GM18868 (cell line): ENCODE data around the gene IL17RB.

Experiments used
- ATAC-seq: cut with Tn5 transposase; IDR thresholded peaks from one replicate; pipeline ENCODE4 v1.9.1; 2021; ENCODE audit warnings: mild to moderate bottlenecking, moderate library complexity; ENCODE audit not compliant: unreplicated experiment

Gene IL17RB

DNA sequence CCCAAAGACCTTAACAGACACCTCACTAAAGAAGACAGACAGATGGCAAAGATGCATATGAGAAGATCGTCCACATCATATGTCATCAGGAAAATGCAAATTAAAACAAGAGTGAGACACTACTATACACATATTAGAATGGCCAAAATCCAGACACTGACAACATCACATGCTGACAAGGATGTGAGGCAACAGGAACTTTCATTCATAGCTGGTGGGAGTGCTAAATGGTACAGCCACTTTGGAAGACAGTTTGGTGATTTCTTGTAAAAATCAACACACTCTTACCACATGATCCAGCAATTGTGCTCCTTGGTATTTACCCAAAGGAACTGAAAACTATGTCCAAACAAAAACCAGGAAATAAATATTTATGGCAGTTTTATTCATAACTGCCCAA is 17.8 kb upstream of the IL17RB start:
- ATAC-seq: no peak

DNA sequence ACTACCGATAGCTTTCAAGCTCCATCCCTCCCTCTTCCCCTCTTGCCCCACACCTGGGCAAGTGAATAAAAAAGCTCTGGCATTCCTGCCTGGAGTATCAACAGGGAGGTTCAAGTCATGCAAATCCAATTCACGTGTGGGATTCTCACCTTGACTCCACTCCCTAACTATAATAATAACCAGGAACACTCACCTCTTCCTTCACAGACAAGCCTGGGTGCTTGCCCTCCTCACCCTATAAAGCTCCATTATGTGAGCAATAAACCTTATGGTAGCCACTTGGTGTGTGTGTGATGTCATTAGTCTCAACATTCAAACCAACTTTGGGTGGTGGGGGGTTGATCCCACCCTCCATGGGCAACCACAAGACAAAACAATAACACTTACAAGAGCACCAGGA is 16.8 kb upstream of the IL17RB start:
- no peak for ATAC-seq

DNA sequence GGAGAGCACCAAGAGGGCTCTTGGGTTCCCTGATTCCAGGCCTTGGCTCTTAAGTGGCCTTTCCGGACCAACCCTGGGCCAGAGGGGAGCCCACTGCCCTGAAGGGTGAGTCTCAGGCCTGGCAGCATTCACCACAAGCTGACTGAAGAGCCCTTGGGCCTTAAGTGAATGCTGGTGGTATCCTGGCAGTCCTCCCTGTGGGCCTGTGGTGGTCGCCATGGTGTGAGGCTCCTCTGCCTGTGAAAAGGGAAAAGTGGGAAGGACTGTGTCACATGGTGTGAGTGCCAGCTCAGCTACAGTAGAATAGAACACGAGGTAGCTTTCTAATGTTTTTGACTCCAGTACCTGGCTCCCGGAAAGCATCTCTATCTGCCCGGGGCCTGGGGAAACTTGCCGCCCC is 15.4 kb upstream of the IL17RB start:
- ATAC-seq: no peak

DNA sequence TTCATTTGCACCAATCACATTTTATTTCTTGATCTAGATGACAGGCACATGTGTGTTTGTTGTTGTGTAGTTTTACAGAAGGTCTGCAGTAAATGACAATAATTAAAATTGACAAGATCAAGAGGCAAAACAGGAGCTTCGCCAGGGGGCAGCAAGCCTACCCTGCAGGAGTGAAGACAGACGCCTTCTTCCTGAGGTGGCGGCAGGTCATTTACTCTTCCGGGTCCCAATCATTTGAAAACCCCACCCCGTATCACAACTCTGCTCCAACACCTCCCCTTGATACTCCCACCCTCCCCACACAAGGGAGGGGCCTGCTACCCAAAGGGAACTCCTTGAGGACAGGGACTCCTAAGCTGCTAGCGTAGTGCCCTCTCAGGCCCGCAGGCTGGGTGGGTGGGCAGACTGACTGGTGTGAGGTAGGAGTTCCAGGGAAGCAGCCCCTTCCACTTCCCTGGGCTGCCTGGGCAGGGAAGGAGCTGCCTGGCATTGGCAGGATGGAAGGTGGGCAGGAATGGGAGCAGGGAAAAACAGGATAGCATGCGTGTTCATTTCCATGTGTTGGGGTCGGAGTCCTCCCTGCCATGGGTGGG is 13.2 kb upstream of the IL17RB start:
- no peak for ATAC-seq

DNA sequence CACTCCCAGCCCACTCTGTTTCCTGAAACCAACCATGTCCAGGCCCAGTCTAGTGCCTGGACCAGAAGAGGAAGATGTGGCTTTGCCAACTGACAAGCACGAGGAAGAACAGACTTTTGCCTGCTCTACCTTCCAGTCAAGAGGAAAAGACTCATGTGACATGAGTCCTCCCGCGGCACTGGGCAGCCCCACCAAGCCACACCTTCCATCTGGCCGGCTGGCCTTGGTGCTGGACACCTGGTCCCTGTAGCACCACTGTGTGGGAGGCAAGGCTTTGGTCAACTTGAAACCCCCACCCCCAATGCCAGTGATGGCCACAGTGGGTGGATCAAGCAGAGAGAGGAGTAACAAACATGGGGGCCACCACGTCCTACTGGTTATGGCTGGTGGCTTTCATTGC is 12.7 kb upstream of the IL17RB start:
- ATAC-seq: no peak

DNA sequence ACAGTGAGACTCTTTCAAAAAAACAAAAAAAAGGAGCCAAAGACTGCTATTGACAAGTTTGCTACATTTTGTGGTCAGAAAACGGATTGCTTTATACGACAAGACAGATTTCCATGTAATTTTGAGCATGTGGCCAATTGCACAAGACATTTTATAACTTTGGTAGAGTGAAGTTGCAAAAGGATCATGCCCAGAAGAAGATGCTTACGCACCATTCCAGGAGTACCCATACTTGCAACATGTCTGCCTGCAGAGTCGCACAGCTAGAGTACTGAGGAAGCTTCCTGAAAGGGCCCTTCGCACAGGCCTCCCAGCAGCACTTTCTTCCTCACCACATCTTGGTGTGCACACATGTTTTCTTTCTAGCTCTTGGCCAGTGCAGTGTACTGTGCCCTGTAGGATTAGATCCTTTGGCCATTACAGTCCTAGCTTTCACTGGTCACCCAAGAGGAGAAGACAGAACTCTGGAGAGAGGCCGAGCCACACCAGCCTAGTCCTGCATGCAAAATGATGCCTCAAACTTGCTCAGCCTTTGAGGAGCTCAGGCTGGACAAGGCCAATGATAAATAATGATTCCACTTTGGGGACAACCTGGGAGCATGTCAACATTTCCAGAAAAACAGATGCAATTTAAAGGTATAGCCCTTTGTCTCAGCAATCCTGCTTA is 11.8 kb upstream of the IL17RB start:
- no peak for ATAC-seq

DNA sequence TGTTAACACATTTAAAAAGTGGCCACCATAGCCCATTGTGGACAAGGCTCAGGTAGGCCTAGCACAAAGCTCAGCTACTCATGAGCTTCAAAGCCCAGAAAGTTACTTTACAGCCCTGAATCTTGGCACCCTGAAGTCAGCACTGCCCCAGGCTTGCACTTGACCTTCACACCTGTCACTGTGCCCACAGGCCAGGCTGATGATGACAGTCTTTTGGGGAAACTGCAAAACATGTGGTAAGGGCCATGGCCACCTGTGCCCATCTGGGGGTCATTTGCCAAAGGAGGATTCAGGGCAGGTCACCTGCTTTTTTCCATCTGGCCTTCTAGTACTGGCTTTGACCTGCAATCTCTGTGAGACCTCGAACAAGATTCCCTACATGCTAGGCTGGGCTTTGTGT is 11.1 kb upstream of the IL17RB start:
- no peak for ATAC-seq

DNA sequence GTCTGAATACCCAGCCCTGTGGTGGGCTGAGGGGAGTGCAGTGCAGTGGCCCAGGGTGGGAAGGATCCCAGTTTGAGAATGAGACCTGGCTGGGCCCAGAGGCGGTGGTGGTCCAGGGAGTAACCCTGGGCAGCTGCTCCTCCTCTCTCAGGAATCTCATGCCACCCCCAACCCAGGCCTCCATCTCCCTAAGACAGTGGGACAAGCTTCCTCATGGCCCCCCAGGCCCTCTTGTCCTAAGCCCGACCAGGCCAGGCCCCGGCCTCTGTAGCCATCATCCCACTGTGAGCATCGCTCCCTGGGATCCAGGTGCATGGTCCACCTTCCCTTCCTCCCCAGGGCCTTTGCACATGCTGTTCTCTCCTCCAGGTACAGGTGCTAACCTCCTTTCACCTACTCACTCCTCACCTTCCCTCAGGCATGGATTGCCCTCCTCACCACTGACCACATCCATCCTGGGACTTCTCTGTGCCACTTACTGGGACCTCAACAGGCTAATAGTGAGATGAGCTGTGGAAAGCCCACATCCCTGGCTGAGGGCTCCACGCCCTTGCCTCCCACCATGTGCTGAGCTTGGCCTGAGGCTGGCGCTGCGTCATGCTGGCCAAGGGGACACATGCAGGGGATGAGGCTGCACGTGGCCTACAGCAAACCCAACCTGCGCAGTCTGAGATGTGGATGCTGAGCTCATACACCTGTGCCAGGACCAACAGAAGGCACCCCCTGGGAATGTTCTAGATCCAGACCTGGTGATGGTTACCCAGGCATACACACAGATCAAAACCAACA is 10.1 kb upstream of the IL17RB start:
- no peak for ATAC-seq

DNA sequence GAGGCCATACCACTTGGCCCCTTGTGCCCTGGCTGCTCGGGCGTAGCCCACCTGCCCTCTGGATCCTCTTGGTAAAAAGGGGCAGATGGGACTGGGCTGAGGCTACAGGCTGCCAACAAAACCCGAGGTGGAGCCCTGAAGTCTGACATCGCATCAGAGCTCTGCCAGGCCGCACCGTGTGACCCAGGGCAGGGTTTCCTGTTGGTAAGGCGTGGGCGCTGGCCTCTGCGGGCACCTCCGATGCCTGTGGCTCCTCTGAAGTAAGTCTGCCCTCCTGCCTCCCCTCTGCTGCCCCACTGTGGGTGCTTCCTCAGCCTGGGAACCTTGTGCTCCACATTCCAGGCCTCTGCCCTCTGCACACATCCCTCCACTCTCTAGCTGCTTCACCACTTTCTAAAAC is 9.0 kb upstream of the IL17RB start:
- ATAC-seq: no peak

DNA sequence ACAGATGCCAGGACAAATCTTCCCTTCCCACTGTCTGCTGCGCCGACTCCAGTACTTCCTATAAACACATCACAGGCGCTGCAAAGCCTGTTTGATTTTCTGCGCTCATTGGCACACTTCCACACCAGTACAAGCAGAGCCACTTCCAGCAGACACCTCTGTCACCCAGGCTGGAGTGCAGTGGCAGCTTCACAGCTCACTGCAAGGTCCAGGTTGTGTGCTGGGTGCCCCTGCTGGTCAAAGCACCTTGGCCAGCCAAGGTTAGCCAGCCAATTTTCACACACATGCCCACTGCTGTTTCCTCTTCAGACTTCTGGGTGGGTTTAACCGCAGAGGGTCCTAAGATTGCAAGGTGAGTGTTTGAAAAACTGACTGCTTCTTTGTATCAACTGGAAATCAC is 5.1 kb upstream of the IL17RB start:
- ATAC-seq: no peak

DNA sequence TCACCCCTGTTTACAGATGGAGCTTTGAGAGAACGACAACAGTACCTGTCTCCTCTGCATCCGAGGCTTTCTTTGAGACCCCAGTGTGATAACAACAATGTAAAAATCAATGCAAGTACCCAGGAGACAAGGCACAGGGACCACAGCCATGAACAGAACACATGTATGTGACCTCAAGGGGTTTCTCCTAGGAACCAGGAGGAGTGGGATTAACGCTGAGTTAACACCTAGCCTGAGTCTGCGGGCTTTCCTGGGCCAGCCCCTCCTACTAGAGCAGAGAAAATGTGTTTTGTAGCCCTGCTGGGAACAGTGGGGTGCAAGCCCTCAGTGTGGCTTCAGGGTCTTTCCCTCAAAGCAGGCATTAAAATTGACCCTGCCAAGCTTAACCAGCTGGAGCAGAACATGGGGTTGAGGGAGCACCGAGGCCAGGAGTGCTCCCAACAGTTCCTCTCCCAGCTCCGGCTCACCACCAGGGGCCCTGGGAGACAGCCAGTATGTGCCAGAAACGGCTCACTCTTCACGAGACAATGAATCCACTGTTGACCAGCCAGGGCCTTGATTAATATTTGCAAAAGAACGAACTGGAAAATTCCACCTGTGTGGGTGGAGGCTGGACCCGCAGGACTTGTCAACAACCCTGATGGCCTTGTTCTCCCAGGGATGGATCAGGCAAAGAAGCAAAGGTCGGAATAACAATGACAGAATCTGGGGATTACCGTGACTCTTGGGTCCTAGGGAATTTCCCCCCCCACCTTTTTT is 3.8 kb upstream of the IL17RB start:
- ATAC-seq: no peak

DNA sequence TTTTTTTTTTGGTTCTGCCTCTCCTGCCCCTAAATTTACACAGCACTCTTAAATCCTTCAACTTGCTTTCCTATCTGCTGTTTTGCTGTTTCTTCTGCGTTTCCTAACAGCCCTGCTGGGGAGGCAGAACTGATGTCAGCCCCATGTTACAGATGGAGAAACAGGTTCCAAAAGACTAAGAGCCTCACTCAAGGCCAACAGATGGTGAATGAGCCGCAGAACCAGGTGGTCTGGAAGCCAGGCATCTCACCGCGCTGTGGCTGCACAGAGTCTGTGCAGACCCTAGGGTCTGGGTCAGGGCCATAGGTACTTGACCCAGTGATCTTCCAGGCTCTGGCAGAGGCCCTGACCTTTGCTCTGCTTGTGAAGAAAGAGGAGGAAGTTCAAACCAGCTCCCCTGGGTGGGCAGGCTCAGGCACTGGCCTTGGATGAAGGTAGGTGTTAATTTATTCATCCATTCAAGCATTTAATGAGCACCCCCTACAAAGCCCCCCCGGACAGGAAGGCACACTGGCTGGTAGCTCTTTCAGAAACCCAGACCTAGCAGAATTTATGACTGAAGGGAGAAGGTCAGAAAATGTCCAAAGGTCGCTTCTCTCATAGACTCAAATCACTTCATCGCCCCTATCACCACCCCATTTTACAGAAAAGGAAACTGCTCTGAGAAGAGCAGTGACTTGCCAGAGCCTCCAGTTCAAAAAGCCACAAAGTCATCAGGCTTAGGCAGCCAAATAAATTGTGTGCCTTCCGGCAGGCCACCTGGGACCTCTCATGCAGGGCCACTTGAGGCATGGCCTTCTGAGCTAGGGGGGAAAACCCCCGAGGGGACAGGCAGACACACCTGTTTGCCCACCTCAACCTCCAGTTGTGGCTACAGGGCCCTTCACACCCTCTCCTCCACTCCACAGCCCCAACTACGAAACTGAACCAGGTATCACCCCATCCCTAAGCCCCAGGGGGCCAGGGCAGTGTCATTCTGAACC is 2.9 kb upstream of the IL17RB start:
- peak; percentile 31 for ATAC-seq

DNA sequence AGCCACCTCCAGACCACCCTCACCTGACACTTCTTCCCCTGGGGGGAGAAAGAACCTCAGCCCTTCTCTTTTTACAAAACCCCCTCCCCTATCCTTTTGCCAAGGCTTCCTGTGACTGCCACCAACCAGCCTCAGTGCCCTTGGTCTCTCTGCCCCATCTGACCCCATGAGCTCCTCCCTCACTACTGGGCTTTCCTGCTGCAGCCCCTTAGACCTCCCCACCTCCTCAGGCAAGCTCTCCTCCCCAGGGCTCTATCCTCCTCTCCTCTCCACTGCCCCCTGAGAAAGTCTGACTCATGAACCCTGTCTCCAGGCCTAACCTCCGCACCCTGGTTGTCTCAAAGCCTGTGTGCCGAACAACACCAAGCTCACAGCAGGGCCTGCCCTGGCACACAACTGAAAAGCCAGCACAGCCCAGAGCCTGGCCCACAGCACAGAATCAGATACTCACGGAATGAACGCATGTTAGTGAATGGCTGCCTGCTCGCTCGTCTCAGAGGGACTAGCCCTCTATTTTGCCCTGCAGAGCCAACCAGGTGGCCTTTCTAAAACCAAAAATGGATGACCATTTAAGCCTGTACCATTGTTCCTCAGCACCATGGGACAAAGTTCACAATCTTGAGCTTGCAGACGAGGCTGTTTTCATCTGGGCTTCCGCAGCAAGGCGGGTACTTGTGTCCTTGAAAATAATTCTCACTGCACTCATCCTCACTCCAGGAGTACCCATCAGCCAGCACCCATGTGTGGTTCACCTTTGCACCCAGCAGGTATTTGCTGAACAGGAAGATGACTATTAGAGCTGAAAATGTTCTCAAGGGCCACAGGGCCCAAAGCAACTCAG is 1.9 kb upstream of the IL17RB start:
- no peak for ATAC-seq

DNA sequence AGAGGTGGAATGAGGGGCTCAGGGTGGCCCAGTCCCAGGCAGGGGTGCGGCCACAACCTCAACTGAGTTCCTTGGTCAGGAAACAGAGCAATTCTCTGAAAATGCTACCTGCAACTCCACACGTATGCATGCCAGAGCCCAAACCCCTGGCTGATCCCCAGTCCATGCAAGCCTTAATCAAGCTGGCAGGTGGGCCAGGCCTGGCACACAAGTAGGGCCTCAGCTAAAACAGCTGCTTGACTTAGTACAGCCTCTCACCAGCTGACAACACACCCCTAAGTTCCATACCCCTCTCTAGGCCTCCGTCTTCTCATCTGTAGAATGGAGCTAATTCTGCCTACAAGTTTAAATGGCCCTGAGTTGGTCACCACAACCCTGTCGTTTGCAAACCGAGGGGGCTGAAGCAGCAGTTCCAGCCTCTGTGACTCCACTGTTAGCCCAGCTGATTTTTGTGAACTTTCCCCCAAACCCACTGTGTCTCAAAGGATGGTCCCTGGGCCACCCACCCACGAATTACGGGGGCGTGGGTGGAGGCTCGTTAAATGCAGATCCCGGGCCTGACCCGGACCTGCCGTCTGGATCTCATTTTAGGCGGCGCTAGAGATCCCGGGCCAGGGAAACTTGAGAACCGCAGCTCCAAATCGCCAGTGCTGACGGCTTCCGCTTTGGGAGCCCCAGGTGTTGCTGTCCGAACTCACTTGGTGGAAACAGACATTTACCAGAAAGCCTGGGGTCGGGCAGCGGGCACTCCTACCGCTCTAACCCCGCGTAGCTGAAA is 1.1 kb upstream of the IL17RB start:
- ATAC-seq: peak; percentile 5

DNA sequence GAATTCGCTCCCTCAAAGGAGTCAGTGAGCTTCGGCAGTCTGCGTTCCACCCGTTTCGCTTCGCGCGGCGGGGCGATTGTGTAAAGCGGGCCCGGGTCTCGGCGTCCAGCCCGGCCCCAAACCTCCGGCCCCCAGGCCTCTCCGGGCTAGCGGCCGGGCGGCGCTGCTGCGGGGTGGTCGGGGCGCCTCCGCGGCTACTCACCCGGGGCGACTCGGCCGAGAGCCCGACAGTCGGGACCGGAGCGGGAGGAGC is 561 bp upstream of the IL17RB start:
- no peak for ATAC-seq

DNA sequence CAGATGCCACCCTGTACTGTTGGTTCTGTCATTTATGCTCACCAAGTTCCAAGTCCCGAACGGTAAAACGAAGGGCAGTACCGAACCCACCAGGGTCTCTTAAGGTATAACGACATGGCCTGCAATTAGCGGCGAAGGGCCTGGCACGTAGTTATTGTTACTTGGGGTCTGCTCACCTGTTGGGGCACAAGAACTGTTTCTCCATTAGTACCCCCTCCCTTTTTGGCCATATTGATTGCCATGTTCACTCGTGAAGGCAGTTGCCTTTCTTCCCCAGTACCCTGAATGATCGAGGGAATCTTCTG is 435 bp downstream of the IL17RB start:
- no peak for ATAC-seq

DNA sequence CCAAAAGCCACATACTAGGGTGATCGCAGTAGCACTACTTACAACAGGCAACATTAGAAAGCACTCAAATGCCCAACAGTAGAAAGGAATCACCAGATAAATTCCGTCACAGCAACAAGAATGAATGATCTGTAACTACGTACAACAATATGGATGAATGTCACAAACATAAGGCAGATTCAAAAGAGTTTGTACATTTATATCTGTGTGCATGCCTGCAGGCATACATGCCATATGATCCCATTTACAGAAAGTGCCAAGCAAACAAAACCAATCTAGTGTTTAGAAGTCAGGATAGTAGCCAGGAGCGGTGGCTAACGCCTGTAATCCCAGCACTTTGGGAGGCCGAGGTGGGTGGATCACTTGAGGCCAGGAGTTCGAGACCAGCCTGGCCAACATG is 3.5 kb downstream of the IL17RB start:
- no peak for ATAC-seq

DNA sequence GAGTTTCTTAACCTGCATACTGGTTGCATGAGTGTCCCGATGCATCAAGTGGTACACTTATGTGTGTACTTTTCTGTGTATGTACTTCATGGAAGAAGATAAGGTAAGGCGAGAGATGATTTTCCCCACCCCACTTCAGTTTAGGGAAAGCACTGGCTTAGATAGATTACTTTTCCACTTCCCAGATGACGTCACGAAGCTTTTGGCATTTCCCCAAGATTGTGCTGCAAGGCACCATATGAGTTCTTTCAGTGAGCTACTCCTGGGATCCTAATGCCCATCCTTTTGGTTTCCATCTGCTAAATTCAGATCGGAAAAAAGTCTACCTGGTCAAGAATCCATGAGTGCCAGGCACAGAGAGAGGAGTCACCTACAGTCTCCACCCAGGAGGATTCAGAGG is 4.5 kb downstream of the IL17RB start:
- no peak for ATAC-seq

DNA sequence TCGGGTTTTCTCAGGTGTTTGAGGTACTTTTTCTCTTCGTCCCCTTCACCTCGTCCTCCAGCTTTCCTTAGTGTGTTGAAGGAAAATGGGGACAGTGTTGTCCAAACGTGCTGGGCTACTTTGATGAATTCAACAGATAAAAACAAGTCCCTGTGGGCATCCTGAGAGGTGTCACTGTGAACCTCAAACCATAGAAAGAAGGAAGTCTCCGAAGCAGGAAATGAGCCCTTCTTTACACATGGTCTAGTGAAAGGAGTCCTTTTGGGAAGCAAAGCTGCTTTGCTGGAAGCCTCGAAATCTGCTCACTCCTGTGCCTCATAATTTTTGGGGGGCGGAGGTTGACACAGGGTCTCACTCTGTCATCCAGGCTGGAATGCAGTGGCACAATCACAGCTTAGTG is 10.6 kb downstream of the IL17RB start:
- ATAC-seq: no peak
